ENCODE data around the gene ASIP. TPM values are rescaled to one million over a fixed set of nuclear protein-coding genes. Genes with fewer than 3 reads are reported as not detected.

ASIP gene
- total and polyA plus RNA-seq, 2 of the 13 experiments (the other 11 are each of a cell fraction or from before 2014, with no cell fraction given) = not detected

DNA sequence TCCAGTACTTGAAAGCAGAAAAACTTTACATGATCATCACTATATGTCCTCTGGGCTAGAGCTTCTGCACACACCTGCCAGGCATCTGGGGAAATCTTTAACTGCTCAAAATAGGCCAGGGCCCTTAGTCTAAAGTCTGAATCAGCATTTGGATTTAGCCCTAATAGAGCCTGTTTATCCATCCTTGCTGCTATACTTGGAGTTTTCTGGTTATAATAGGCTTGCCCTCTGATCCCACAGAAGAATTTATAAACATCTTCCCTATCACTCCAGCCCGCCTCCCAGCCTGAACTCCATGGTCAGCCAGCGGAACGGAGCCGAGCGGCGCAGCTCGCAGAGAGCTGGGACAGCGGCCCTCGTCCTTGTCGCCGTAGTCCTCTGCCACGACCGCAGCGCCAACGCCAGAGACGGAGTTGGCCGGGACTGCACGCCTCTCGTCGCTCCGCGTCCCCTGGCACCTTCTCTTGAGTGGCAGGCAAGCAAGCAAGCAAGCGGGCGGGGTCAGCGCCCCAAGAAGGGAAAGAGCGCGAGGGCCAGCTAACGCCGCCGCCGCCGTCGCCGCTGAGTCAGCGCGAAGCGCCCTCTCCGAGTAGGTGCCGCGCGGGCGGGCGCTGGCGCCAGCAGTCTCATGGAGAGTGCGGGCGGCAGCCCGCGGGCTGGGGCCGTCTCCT, 25.4 kb upstream of the ASIP start (continued):
- TF ChIP-seq HNRNPK (IDR thresholded peaks at IDR 0.05; ENCODE audit: low read depth, low read length, poor library complexity, severe bottlenecking) (peak; percentile 27), ZNF713 (CRISPR knock-in tag; IDR thresholded peaks at IDR 0.05) (0 out of 2 replicates have a peak, but pooled peaks have one; percentile 44), ZNF558 (CRISPR knock-in tag; IDR thresholded peaks at IDR 0.05; ENCODE audit: borderline replicate concordance) (no peak), HIVEP1 (CRISPR knock-in tag; IDR thresholded peaks at IDR 0.05) (peak; percentile 82), XRCC5 (optimal IDR thresholded peaks at IDR 0.05; ENCODE audit: low read length) (peak; percentile 98), SAFB2 (CRISPR knock-in tag; IDR thresholded peaks at IDR 0.05; ENCODE audit: borderline replicate concordance, low read depth) (peak; percentile 71), AGO2 (optimal IDR thresholded peaks at IDR 0.05; ENCODE audit: low read depth, low read length) (peak; percentile 35), ZNF644 (CRISPR knock-in tag; IDR thresholded peaks at IDR 0.05; ENCODE audit: low read depth) (peak; percentile 80; the same call in 1 of the 2 replicates), ZNF253 (CRISPR knock-in tag; IDR thresholded peaks at IDR 0.05; ENCODE audit: borderline replicate concordance) (no peak), ZFP41 (CRISPR knock-in tag; IDR thresholded peaks at IDR 0.05; ENCODE audit: borderline replicate concordance) (peak; percentile 82; the same call in 1 of the 2 replicates), NKX3-1 (CRISPR knock-in tag; IDR thresholded peaks at IDR 0.05) (peak; percentile 77; the same call in 1 of the 2 replicates), ZBTB7A (CRISPR knock-in tag; IDR thresholded peaks at IDR 0.05) (no peak), ZNF292 (CRISPR knock-in tag; IDR thresholded peaks at IDR 0.05; ENCODE audit: borderline replicate concordance, low read depth) (peak; percentile 99), ZNF567 (CRISPR knock-in tag; IDR thresholded peaks at IDR 0.05; ENCODE audit: borderline replicate concordance) (peak; percentile 93; the same call in 1 of the 2 replicates), ZNF83 (CRISPR knock-in tag; IDR thresholded peaks at IDR 0.05; ENCODE audit: borderline replicate concordance) (peak; percentile 92; the same call in 1 of the 2 replicates), MZF1 (CRISPR knock-in tag; IDR thresholded peaks at IDR 0.05; ENCODE audit: borderline replicate concordance) (no peak)
- TF ChIP-seq, protein P1, sequence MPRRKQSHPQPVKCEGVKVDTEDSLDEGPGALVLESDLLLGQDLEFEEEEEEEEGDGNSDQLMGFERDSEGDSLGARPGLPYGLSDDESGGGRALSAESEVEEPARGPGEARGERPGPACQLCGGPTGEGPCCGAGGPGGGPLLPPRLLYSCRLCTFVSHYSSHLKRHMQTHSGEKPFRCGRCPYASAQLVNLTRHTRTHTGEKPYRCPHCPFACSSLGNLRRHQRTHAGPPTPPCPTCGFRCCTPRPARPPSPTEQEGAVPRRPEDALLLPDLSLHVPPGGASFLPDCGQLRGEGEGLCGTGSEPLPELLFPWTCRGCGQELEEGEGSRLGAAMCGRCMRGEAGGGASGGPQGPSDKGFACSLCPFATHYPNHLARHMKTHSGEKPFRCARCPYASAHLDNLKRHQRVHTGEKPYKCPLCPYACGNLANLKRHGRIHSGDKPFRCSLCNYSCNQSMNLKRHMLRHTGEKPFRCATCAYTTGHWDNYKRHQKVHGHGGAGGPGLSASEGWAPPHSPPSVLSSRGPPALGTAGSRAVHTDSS (CRISPR knock-in tag; conservative IDR thresholded peaks at IDR 0.05) = no peak
- TF ChIP-seq, protein P2, sequence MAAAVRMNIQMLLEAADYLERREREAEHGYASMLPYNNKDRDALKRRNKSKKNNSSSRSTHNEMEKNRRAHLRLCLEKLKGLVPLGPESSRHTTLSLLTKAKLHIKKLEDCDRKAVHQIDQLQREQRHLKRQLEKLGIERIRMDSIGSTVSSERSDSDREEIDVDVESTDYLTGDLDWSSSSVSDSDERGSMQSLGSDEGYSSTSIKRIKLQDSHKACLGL (CRISPR knock-in tag; IDR thresholded peaks at IDR 0.05) = peak; percentile 90
- TF ChIP-seq, protein P3, sequence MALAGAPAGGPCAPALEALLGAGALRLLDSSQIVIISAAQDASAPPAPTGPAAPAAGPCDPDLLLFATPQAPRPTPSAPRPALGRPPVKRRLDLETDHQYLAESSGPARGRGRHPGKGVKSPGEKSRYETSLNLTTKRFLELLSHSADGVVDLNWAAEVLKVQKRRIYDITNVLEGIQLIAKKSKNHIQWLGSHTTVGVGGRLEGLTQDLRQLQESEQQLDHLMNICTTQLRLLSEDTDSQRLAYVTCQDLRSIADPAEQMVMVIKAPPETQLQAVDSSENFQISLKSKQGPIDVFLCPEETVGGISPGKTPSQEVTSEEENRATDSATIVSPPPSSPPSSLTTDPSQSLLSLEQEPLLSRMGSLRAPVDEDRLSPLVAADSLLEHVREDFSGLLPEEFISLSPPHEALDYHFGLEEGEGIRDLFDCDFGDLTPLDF (CRISPR knock-in tag; IDR thresholded peaks at IDR 0.05) = 0 out of 2 replicates have a peak, but pooled peaks have one; percentile 26
- TF ChIP-seq, protein P4, sequence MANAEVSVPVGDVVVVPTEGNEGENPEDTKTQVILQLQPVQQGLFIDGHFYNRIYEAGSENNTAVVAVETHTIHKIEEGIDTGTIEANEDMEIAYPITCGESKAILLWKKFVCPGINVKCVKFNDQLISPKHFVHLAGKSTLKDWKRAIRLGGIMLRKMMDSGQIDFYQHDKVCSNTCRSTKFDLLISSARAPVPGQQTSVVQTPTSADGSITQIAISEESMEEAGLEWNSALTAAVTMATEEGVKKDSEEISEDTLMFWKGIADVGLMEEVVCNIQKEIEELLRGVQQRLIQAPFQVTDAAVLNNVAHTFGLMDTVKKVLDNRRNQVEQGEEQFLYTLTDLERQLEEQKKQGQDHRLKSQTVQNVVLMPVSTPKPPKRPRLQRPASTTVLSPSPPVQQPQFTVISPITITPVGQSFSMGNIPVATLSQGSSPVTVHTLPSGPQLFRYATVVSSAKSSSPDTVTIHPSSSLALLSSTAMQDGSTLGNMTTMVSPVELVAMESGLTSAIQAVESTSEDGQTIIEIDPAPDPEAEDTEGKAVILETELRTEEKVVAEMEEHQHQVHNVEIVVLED (CRISPR knock-in tag; IDR thresholded peaks at IDR 0.05; ENCODE audit: borderline replicate concordance) = peak; percentile 69; the same call in 1 of the 2 replicates
- TF ChIP-seq, protein P5, sequence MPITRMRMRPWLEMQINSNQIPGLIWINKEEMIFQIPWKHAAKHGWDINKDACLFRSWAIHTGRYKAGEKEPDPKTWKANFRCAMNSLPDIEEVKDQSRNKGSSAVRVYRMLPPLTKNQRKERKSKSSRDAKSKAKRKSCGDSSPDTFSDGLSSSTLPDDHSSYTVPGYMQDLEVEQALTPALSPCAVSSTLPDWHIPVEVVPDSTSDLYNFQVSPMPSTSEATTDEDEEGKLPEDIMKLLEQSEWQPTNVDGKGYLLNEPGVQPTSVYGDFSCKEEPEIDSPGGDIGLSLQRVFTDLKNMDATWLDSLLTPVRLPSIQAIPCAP (CRISPR knock-in tag; IDR thresholded peaks at IDR 0.05; ENCODE audit: low read depth) = no peak

Measured in HepG2 (cell line).